Measurements from ENCODE around the gene GPR108.

GRCh38 chr19:6680141-6680540 is 57.2 kb downstream of the GPR108 start:
- TF ChIP-seq CTCF (IDR thresholded peaks at IDR 0.05; ENCODE audit: poor library complexity, severe bottlenecking) = no peak
- TF ChIP-seq TAF1 (IDR thresholded peaks at IDR 0.05; ENCODE audit: low read depth) = no peak
- TF ChIP-seq EP300 (conservative IDR thresholded peaks at IDR 0.05; ENCODE audit: poor library complexity, severe bottlenecking) = no peak
- no peak for TF ChIP-seq POLR2AphosphoS5 (IDR thresholded peaks at IDR 0.05)
- TF ChIP-seq EZH2 (IDR thresholded peaks at IDR 0.05; ENCODE audit: borderline replicate concordance, insufficient read depth, low read length, poor library complexity, severe bottlenecking) = no peak
- no peak for TF ChIP-seq REST (IDR thresholded peaks at IDR 0.05; ENCODE audit: borderline replicate concordance)
